OCI-LY3 (cell line): Measurements from ENCODE around the gene EDN1.
"Not testable (repeated sequence)": the region's sequence is repeated elsewhere in the genome, so short reads cannot be mapped to it uniquely, and the experiment has no call there.

Experiments used
- CTCF ChIP-seq: fragments of 200-600, 300-600 bp; sonication (generic); IDR thresholded peaks from 2 replicates; pipeline ENCODE4 v1.5.1; 2014; ENCODE audit warnings: antibody characterized with exemption, low read length, low read depth
- EZH2phosphoT487 ChIP-seq: fragments of 200-600 bp; shearing (Covaris generic); IDR thresholded peaks from 2 replicates; pipeline ENCODE4 v1.6.1; 2018; ENCODE audit warnings: antibody characterized with exemption, mixed run types, low read depth

DNA sequence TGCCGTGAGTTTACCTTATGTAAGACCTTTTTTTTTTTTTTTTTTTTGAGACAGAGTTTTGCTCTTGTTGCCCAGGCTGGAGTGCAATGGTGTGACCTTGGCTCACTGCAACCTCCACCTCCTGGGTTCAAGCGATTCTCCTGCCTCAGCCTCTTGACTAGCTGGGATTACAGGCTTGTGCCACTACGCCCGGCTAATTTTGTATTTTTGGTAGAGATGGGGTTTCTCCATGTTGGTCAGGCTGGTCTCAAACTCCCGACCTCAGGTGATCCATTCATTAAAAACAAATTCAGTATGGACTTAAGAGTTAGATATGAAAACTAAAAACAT is 42.6 kb downstream of the EDN1 start:
- not testable (repeated sequence) for TF ChIP-seq CTCF, EZH2phosphoT487
